Activated CD8-positive, alpha-beta T cell treated with anti-CD3 and anti-CD28 coated beads, Interleukin-2, amount 10 ng/mL, durations not matched to agents 7 days and 5 days (primary cell): ENCODE data around the gene APOL1. TPM values are rescaled to one million over a fixed set of nuclear protein-coding genes. Genes with fewer than 3 reads are reported as not detected.

Experiments
- ATAC-seq: fragments of 150-1000 bp; cut with Tn5 transposase; one replicate; pipeline ENCODE4 v1.10.0; 2021; ENCODE audit warnings: moderate library complexity
- CTCF ChIA-PET: fragments of 350-600 bp; sonication (Branson Sonifier 250); formaldehyde crosslinking; loops from one replicate; lab custom pipeline; 2021; ENCODE audit warnings: antibody characterized with exemption; lab: Charles Lee
- POLR2A ChIA-PET: fragments of 350-600 bp; sonication (Branson Sonifier 250); formaldehyde crosslinking; loops from one replicate; lab custom pipeline; 2021; ENCODE audit warnings: antibody characterized with exemption; lab: Charles Lee
- DNase-seq: peaks from one replicate; pipeline ENCODE4 v3.0.0-alpha.2; 2020
- H3K27ac Mint-ChIP-seq: one replicate; pipeline ENCODE4 v1.8.0; 2021; ENCODE audit warnings: mild to moderate bottlenecking, mixed read lengths
- H3K27me3 Mint-ChIP-seq: one replicate; pipeline ENCODE4 v1.8.0; 2021; ENCODE audit warnings: low read depth, mixed read lengths
- H3K36me3 Mint-ChIP-seq: one replicate; pipeline ENCODE4 v1.8.0; 2021; ENCODE audit warnings: low read depth, mixed read lengths
- H3K4me1 Mint-ChIP-seq: one replicate; pipeline ENCODE4 v1.8.0; 2021; ENCODE audit warnings: low read depth, mixed read lengths
- H3K4me3 Mint-ChIP-seq: one replicate; pipeline ENCODE4 v1.8.0; 2021; ENCODE audit warnings: mild to moderate bottlenecking, mixed read lengths
- H3K9me3 Mint-ChIP-seq: one replicate; pipeline ENCODE4 v1.8.0; 2022; ENCODE audit warnings: mixed read lengths; ENCODE audit not compliant: insufficient read depth
- total RNA-seq, 2 experiments: library from RNA; stranded (reverse); gene quantifications; one replicate each; pipeline ENCODE4 v1.2.3, GENCODE V29; 2021

Gene APOL1
- total RNA-seq, 2 experiments from 2014 or later: 37.4 to 38.2 TPM

GRCh38 chr22:36235585-36235984 lies 17.3 kb upstream of the APOL1 start:
- DNase-seq (no peak), ATAC-seq (no peak)
- peaks cover 10% of the 10 kb centered on the region for H3K9me3 Mint-ChIP-seq
- peaks cover 63% of the 10 kb centered on the region for H3K4me1 Mint-ChIP-seq
- H3K27ac Mint-ChIP-seq: no peak overlapping the region
- ChIA-PET CTCF (interaction anchor here (1.1 to 6.1 kb wide), 4 partner anchors 14 to 42 kb away, joined by 3 to 90 read pairs (median 3); partner anchors contain the start of gene APOL1), POLR2A (interaction anchor here (0.9 kb wide), 1 partner anchor 75 kb away, joined by 3 read pairs; the partner anchor contains the start of gene APOL3)
- peak overlapping the region; percentile 12 for H3K4me3 Mint-ChIP-seq
- H3K27me3 Mint-ChIP-seq: no peaks in the 10 kb centered on the region
- H3K36me3 Mint-ChIP-seq: peaks cover 75% of the 10 kb centered on the region

GRCh38 chr22:36236388-36237319 lies 16.3 kb upstream of the APOL1 start:
- peaks cover 65% of the 10 kb centered on the region for H3K36me3 Mint-ChIP-seq
- peaks cover 63% of the 10 kb centered on the region for H3K4me1 Mint-ChIP-seq
- DNase-seq (no peak), ATAC-seq (no peak)
- H3K27ac Mint-ChIP-seq: peak overlapping the region; percentile 92
- POLR2A ChIA-PET: interaction anchor here (0.9 kb wide), 1 partner anchor 76 kb away, joined by 3 read pairs; the partner anchor contains the start of gene APOL3
- CTCF ChIA-PET: interaction anchor here (0.9 to 6.1 kb wide), 10 partner anchors 8 to 250 kb away, joined by 3 to 90 read pairs (median 4); partner anchors contain the start of gene APOL1
- H3K4me3 Mint-ChIP-seq: peak overlapping the region; percentile 89
- no peaks in the 10 kb centered on the region for H3K27me3 Mint-ChIP-seq
- H3K9me3 Mint-ChIP-seq: peaks cover 10% of the 10 kb centered on the region

- Mint-ChIP-seq H3K4me3 (peak overlapping the region; percentile 89), H3K27me3 (peaks cover under 1% of the 10 kb centered on the region), H3K9me3 (peaks cover 15% of the 10 kb centered on the region), H3K4me1 (peaks cover 58% of the 10 kb centered on the region), H3K36me3 (peaks cover 56% of the 10 kb centered on the region), H3K27ac (peak overlapping the region; percentile 92)
- ChIA-PET POLR2A (interaction anchor here (1.0 kb wide), 1 partner anchor 74 kb away, joined by 3 read pairs; no protein-coding TSS in a partner anchor), CTCF (interaction anchor here (0.9 to 6.1 kb wide), 19 partner anchors 10 to 249 kb away, joined by 3 to 90 read pairs (median 6); partner anchors contain the start of gene APOL1)
- ATAC-seq (peak; percentile 18), DNase-seq (peak; percentile 36)
Measured at GRCh38 chr22:36237462-36238372, 15.2 kb upstream of the APOL1 start.

GRCh38 chr22:36238373-36239149 lies 14.4 kb upstream of the APOL1 start:
- DNase-seq (no peak), ATAC-seq (no peak)
- POLR2A ChIA-PET: interaction anchor here (0.6 to 1.7 kb wide), 11 partner anchors 14 to 590 kb away, joined by 3 to 6 read pairs (median 3); partner anchors contain the start of genes APOL1, APOL3 and APOL6
- Mint-ChIP-seq H3K36me3 (peaks cover 48% of the 10 kb centered on the region), H3K4me3 (peak overlapping the region; percentile 89), H3K27ac (peak overlapping the region; percentile 92), H3K4me1 (peaks cover 50% of the 10 kb centered on the region), H3K27me3 (peaks cover 2% of the 10 kb centered on the region), H3K9me3 (peaks cover 22% of the 10 kb centered on the region)
- CTCF ChIA-PET: interaction anchor here (0.7 to 6.1 kb wide), 35 partner anchors 9 to 248 kb away, joined by 3 to 90 read pairs (median 6); partner anchors contain the start of genes APOL1 and APOL3

GRCh38 chr22:36239150-36239400 lies 13.9 kb upstream of the APOL1 start:
- H3K36me3 Mint-ChIP-seq: peaks cover 43% of the 10 kb centered on the region
- peak overlapping the region; percentile 89 for H3K4me3 Mint-ChIP-seq
- H3K27me3 Mint-ChIP-seq: peaks cover 2% of the 10 kb centered on the region
- POLR2A ChIA-PET: interaction anchor here (0.6 to 1.7 kb wide), 11 partner anchors 14 to 591 kb away, joined by 3 to 6 read pairs (median 3); partner anchors contain the start of genes APOL1, APOL3 and APOL6
- peaks cover 46% of the 10 kb centered on the region for H3K4me1 Mint-ChIP-seq
- ATAC-seq (no peak), DNase-seq (no peak)
- H3K9me3 Mint-ChIP-seq: peaks cover 22% of the 10 kb centered on the region
- CTCF ChIA-PET: interaction anchor here (0.7 to 6.1 kb wide), 28 partner anchors 9 to 247 kb away, joined by 3 to 90 read pairs (median 8); partner anchors contain the start of genes APOL1 and APOL3
- H3K27ac Mint-ChIP-seq: peak overlapping the region; percentile 92

- CTCF ChIA-PET: interaction anchor here (0.7 to 6.1 kb wide), 31 partner anchors 10 to 246 kb away, joined by 3 to 90 read pairs (median 7); partner anchors contain the start of genes APOL1 and APOL3
- H3K9me3 Mint-ChIP-seq: peaks cover 22% of the 10 kb centered on the region
- H3K4me3 Mint-ChIP-seq: peak within 1 kb of the TSS; percentile 89
- H3K4me1 Mint-ChIP-seq: peaks cover 41% of the 10 kb centered on the region
- peak within 1 kb of the TSS; percentile 92 for H3K27ac Mint-ChIP-seq
- POLR2A ChIA-PET: interaction anchor here (0.6 to 1.7 kb wide), 14 partner anchors 13 to 1005 kb away, joined by 3 to 6 read pairs (median 3); partner anchors contain the start of genes APOL1, APOL3, APOL6 and TXN2
- ATAC-seq: peak; percentile 98
- peak; percentile 92 for DNase-seq
- H3K27me3 Mint-ChIP-seq: peaks cover 2% of the 10 kb centered on the region
- H3K36me3 Mint-ChIP-seq: peaks cover 38% of the 10 kb centered on the region
Measured at GRCh38 chr22:36239401-36240171, 13.3 kb upstream of the APOL1 start, which contains the start of gene APOL2. Gene APOL2 (minus strand): TSS chr22:36239527. CDS start chr22:36233162, 6,365 bp downstream.

- peaks cover 3% of the 10 kb centered on the region for H3K36me3 Mint-ChIP-seq
- peaks cover 2% of the 10 kb centered on the region for H3K27me3 Mint-ChIP-seq
- peaks cover 7% of the 10 kb centered on the region for H3K4me1 Mint-ChIP-seq
- ChIA-PET CTCF (interaction anchor here (0.8 to 2.2 kb wide), 4 partner anchors 9 to 49 kb away, joined by 3 to 6 read pairs (median 4); partner anchors contain the start of gene APOL1), POLR2A (no interaction called here)
- no peak for DNase-seq
- peaks cover 19% of the 10 kb centered on the region for H3K9me3 Mint-ChIP-seq
- no peak for ATAC-seq
- no peak overlapping the region for H3K27ac Mint-ChIP-seq
- no peak overlapping the region for H3K4me3 Mint-ChIP-seq
Measured at GRCh38 chr22:36243986-36244385, 8.9 kb upstream of the APOL1 start.

- no peak overlapping the region for H3K27ac Mint-ChIP-seq
- peaks cover 3% of the 10 kb centered on the region for H3K4me1 Mint-ChIP-seq
- H3K27me3 Mint-ChIP-seq: peaks cover 2% of the 10 kb centered on the region
- no peak for ATAC-seq
- no peak overlapping the region for H3K4me3 Mint-ChIP-seq
- no peak for DNase-seq
- CTCF ChIA-PET: interaction anchor here (0.8 to 2.2 kb wide), 3 partner anchors 8 to 50 kb away, joined by 3 to 6 read pairs (median 4); partner anchors contain the start of gene APOL1
- POLR2A ChIA-PET: no interaction called here
- H3K9me3 Mint-ChIP-seq: peaks cover 25% of the 10 kb centered on the region
- H3K36me3 Mint-ChIP-seq: no peaks in the 10 kb centered on the region
Measured at GRCh38 chr22:36244522-36245391, 8.2 kb upstream of the APOL1 start.

- peaks cover 29% of the 10 kb centered on the region for H3K9me3 Mint-ChIP-seq
- H3K27ac Mint-ChIP-seq: no peak overlapping the region
- ATAC-seq (no peak), DNase-seq (no peak)
- H3K27me3 Mint-ChIP-seq: peaks cover 2% of the 10 kb centered on the region
- ChIA-PET CTCF (no interaction called here), POLR2A (no interaction called here)
- no peaks in the 10 kb centered on the region for H3K4me1 Mint-ChIP-seq
- H3K4me3 Mint-ChIP-seq: no peak overlapping the region
- no peaks in the 10 kb centered on the region for H3K36me3 Mint-ChIP-seq
Measured at GRCh38 chr22:36245805-36246356, 7.1 kb upstream of the APOL1 start.
